ENCODE data around the gene SLC12A7.

Gene SLC12A7

GRCh38 chr5:1105350-1106265 lies 6.3 kb downstream of the SLC12A7 start:
- no peak overlapping the region for H3K4me2 ChIP-seq (ENCODE audit: low read length)
- H3K9ac ChIP-seq (ENCODE audit: low read length) = no peak overlapping the region

GRCh38 chr5:1104327-1105006 lies 7.4 kb downstream of the SLC12A7 start:
- Histone ChIP-seq H3K27me3 (ENCODE audit: insufficient read depth, low read length) (no peaks in the 10 kb centered on the region), H4K12ac (ENCODE audit: low read depth, low read length) (no peak overlapping the region)

More at GRCh38 chr5:1105350-1106265, 6.3 kb downstream of the SLC12A7 start:
- H3K23ac ChIP-seq (ENCODE audit: low read length) = no peak overlapping the region
- peaks cover 2 to 9% of the 10 kb centered on the region in 2 experiments for H3K4me1 ChIP-seq (ENCODE audit: control insufficient read depth in 1 of 2, insufficient read depth in 2 of 2, low read length in 2 of 2)
- H2AFZ ChIP-seq (ENCODE audit: insufficient read depth, low read length, poor library complexity) = no peak overlapping the region
- no peak overlapping the region for H3K27ac ChIP-seq (ENCODE audit: low read depth, low read length)
- H3K79me1 ChIP-seq (ENCODE audit: low read length) = no peaks in the 10 kb centered on the region
- H3K18ac ChIP-seq (ENCODE audit: low read length) = no peak overlapping the region
- H4K12ac ChIP-seq (ENCODE audit: low read depth, low read length) = no peak overlapping the region
- no peak overlapping the region for H3K14ac ChIP-seq (ENCODE audit: low read length)
- H3K4ac ChIP-seq (ENCODE audit: low read depth, low read length) = no peak overlapping the region
- no peaks in the 10 kb centered on the region for H3K27me3 ChIP-seq (ENCODE audit: insufficient read depth, low read length)
- no peaks in the 10 kb centered on the region for H3K79me2 ChIP-seq (ENCODE audit: control insufficient read depth, insufficient read depth, low read length, poor library complexity)
- H3K4me3 ChIP-seq (ENCODE audit: low read depth, low read length) = no peak overlapping the region
- H2AK5ac ChIP-seq (ENCODE audit: low read length) = no peak overlapping the region
- no peak for DNase-seq
- no CpG with 5 or more reads among the region's 19 CpGs for WGBS (ENCODE audit: extremely low coverage, insufficient coverage, insufficient read length)
- H3K36me3 ChIP-seq (ENCODE audit: control insufficient read depth in 1 of 2, insufficient read depth in 2 of 2, low read length in 2 of 2) = no peaks in the 10 kb centered on the region
- no peak overlapping the region for H4K91ac ChIP-seq (ENCODE audit: low read depth, low read length)
- H3K9me3 ChIP-seq (ENCODE audit: insufficient read depth, low read depth, low read length) = no peaks in the 10 kb centered on the region
- H2BK12ac ChIP-seq (ENCODE audit: low read length) = no peak overlapping the region
- H4K8ac ChIP-seq (ENCODE audit: low read depth, low read length) = no peak overlapping the region
- no peak overlapping the region for H2BK120ac ChIP-seq (ENCODE audit: insufficient read depth, low read length, poor library complexity)
- H2BK5ac ChIP-seq (ENCODE audit: low read depth, low read length, poor library complexity) = no peak overlapping the region

GRCh38 chr5:1103505-1104326 lies 8.1 kb downstream of the SLC12A7 start:
- no peak overlapping the region for H2BK120ac ChIP-seq (ENCODE audit: insufficient read depth, low read length, poor library complexity)
- no peak overlapping the region for H3K18ac ChIP-seq (ENCODE audit: low read length)
- H4K91ac ChIP-seq (ENCODE audit: low read depth, low read length) = no peak overlapping the region
- H3K27ac ChIP-seq (ENCODE audit: low read depth, low read length) = no peak overlapping the region
- no peak overlapping the region for H2AK5ac ChIP-seq (ENCODE audit: low read length)
- H3K79me1 ChIP-seq (ENCODE audit: low read length) = no peaks in the 10 kb centered on the region
- no peaks in the 10 kb centered on the region for H3K36me3 ChIP-seq (ENCODE audit: control insufficient read depth in 1 of 2, insufficient read depth in 2 of 2, low read length in 2 of 2)
- WGBS (ENCODE audit: extremely low coverage, insufficient coverage, insufficient read length) = 100% methylated on average over 6 of the region's 33 CpGs
- H2AFZ ChIP-seq (ENCODE audit: insufficient read depth, low read length, poor library complexity) = peak overlapping the region; percentile 23
- H2BK5ac ChIP-seq (ENCODE audit: low read depth, low read length, poor library complexity) = no peak overlapping the region
- H3K4me1 ChIP-seq (ENCODE audit: control insufficient read depth in 1 of 2, insufficient read depth in 2 of 2, low read length in 2 of 2) = peaks cover 2 to 19% of the 10 kb centered on the region in 2 experiments
- no peaks in the 10 kb centered on the region for H3K27me3 ChIP-seq (ENCODE audit: insufficient read depth, low read length)
- H4K12ac ChIP-seq (ENCODE audit: low read depth, low read length) = no peak overlapping the region
- H3K79me2 ChIP-seq (ENCODE audit: control insufficient read depth, insufficient read depth, low read length, poor library complexity) = no peaks in the 10 kb centered on the region
- no peak overlapping the region for H3K9ac ChIP-seq (ENCODE audit: low read length)
- no peaks in the 10 kb centered on the region for H3K9me3 ChIP-seq (ENCODE audit: insufficient read depth, low read depth, low read length)
- no peak overlapping the region for H3K14ac ChIP-seq (ENCODE audit: low read length)
- no peak overlapping the region for H4K8ac ChIP-seq (ENCODE audit: low read depth, low read length)
- no peak overlapping the region for H3K4me3 ChIP-seq (ENCODE audit: low read depth, low read length)
- no peak overlapping the region for H3K4me2 ChIP-seq (ENCODE audit: low read length)
- no peak overlapping the region for H2BK12ac ChIP-seq (ENCODE audit: low read length)
- no peak overlapping the region for H3K4ac ChIP-seq (ENCODE audit: low read depth, low read length)
- no peak overlapping the region for H3K23ac ChIP-seq (ENCODE audit: low read length)
- no peak for DNase-seq

More at GRCh38 chr5:1104327-1105006, 7.4 kb downstream of the SLC12A7 start:
- Histone ChIP-seq H3K23ac (ENCODE audit: low read length) (no peak overlapping the region), H3K9ac (ENCODE audit: low read length) (no peak overlapping the region), H3K4me3 (ENCODE audit: low read depth, low read length) (no peak overlapping the region), H4K8ac (ENCODE audit: low read depth, low read length) (no peak overlapping the region), H3K14ac (ENCODE audit: low read length) (no peak overlapping the region), H3K18ac (ENCODE audit: low read length) (no peak overlapping the region), H3K4me1 (ENCODE audit: control insufficient read depth in 1 of 2, insufficient read depth in 2 of 2, low read length in 2 of 2) (peaks cover 2 to 19% of the 10 kb centered on the region in 2 experiments), H2BK120ac (ENCODE audit: insufficient read depth, low read length, poor library complexity) (no peak overlapping the region), H3K4me2 (ENCODE audit: low read length) (no peak overlapping the region), H4K91ac (ENCODE audit: low read depth, low read length) (no peak overlapping the region), H3K9me3 (ENCODE audit: insufficient read depth, low read depth, low read length) (no peaks in the 10 kb centered on the region), H2AK5ac (ENCODE audit: low read length) (no peak overlapping the region), H2BK5ac (ENCODE audit: low read depth, low read length, poor library complexity) (no peak overlapping the region), H2AFZ (ENCODE audit: insufficient read depth, low read length, poor library complexity) (peak overlapping the region; percentile 23), H3K27ac (ENCODE audit: low read depth, low read length) (no peak overlapping the region), H3K79me2 (ENCODE audit: control insufficient read depth, insufficient read depth, low read length, poor library complexity) (no peaks in the 10 kb centered on the region), H3K79me1 (ENCODE audit: low read length) (no peaks in the 10 kb centered on the region), H3K4ac (ENCODE audit: low read depth, low read length) (no peak overlapping the region), H3K36me3 (ENCODE audit: control insufficient read depth in 1 of 2, insufficient read depth in 2 of 2, low read length in 2 of 2) (no peaks in the 10 kb centered on the region), H2BK12ac (ENCODE audit: low read length) (no peak overlapping the region)
- no peak for DNase-seq
- WGBS (ENCODE audit: extremely low coverage, insufficient coverage, insufficient read length) = no CpG with 5 or more reads among the region's 27 CpGs

GRCh38 chr5:1103093-1103492 lies 8.8 kb downstream of the SLC12A7 start:
- no peak overlapping the region for H2BK120ac ChIP-seq (ENCODE audit: insufficient read depth, low read length, poor library complexity)
- H4K91ac ChIP-seq (ENCODE audit: low read depth, low read length) = no peak overlapping the region
- H2AK5ac ChIP-seq (ENCODE audit: low read length) = no peak overlapping the region
- H3K4ac ChIP-seq (ENCODE audit: low read depth, low read length) = no peak overlapping the region
- no peak overlapping the region for H3K4me3 ChIP-seq (ENCODE audit: low read depth, low read length)
- no peak for DNase-seq
- no peak overlapping the region for H3K18ac ChIP-seq (ENCODE audit: low read length)
- H3K23ac ChIP-seq (ENCODE audit: low read length) = no peak overlapping the region
- no peak overlapping the region for H3K4me2 ChIP-seq (ENCODE audit: low read length)
- peaks cover 2 to 19% of the 10 kb centered on the region in 2 experiments for H3K4me1 ChIP-seq (ENCODE audit: control insufficient read depth in 1 of 2, insufficient read depth in 2 of 2, low read length in 2 of 2)
- H3K9ac ChIP-seq (ENCODE audit: low read length) = no peak overlapping the region
- no peak overlapping the region for H3K27ac ChIP-seq (ENCODE audit: low read depth, low read length)
- WGBS (ENCODE audit: extremely low coverage, insufficient coverage, insufficient read length) = 100% methylated on average over 1 of the region's 11 CpGs
- no peaks in the 10 kb centered on the region for H3K36me3 ChIP-seq (ENCODE audit: control insufficient read depth in 1 of 2, insufficient read depth in 2 of 2, low read length in 2 of 2)
- no peaks in the 10 kb centered on the region for H3K9me3 ChIP-seq (ENCODE audit: insufficient read depth, low read depth, low read length)
- no peak overlapping the region for H2BK5ac ChIP-seq (ENCODE audit: low read depth, low read length, poor library complexity)
- no peaks in the 10 kb centered on the region for H3K79me2 ChIP-seq (ENCODE audit: control insufficient read depth, insufficient read depth, low read length, poor library complexity)
- H2AFZ ChIP-seq (ENCODE audit: insufficient read depth, low read length, poor library complexity) = no peak overlapping the region
- H4K8ac ChIP-seq (ENCODE audit: low read depth, low read length) = no peak overlapping the region
- H2BK12ac ChIP-seq (ENCODE audit: low read length) = no peak overlapping the region
- no peaks in the 10 kb centered on the region for H3K27me3 ChIP-seq (ENCODE audit: insufficient read depth, low read length)
- H3K14ac ChIP-seq (ENCODE audit: low read length) = no peak overlapping the region
- H4K12ac ChIP-seq (ENCODE audit: low read depth, low read length) = no peak overlapping the region
- H3K79me1 ChIP-seq (ENCODE audit: low read length) = no peaks in the 10 kb centered on the region

All from trophoblast cell (in vitro differentiated cells and primary cell).